Urothelium cell line (cell line): ENCODE data around the gene TMEM198.
A peak's percentile ranks its signal among the peaks of the same experiment; 100 is the strongest.

Source experiments
- DNase-seq: peaks from one replicate; pipeline ENCODE4 v3.0.0; 2011; ENCODE audit warnings: low spot score, mixed read lengths
- FAIRE-seq: peaks from 2 replicates; lab custom pipeline; 2011; peaks lifted over from hg19 to GRCh38; lab: Jason Lieb, UNC

Gene TMEM198

GRCh38 chr2:219560893-219561178 lies 17.0 kb downstream of the TMEM198 start:
- DNase-seq (no peak), FAIRE-seq (no peak)

- DNase-seq (no peak), FAIRE-seq (no peak)
Observed at GRCh38 chr2:219561179-219562048, 17.6 kb downstream of the TMEM198 start.

- no peak for FAIRE-seq
- no peak for DNase-seq
Observed at GRCh38 chr2:219562049-219563020, 18.5 kb downstream of the TMEM198 start.

GRCh38 chr2:219563271-219563928 lies 19.6 kb downstream of the TMEM198 start:
- FAIRE-seq (peak; percentile 53), DNase-seq (no peak)

GRCh38 chr2:219565130-219566080 lies 21.6 kb downstream of the TMEM198 start:
- FAIRE-seq (no peak), DNase-seq (no peak)

GRCh38 chr2:219566640-219567039 lies 22.8 kb downstream of the TMEM198 start:
- FAIRE-seq (no peak), DNase-seq (no peak)

- no peak for DNase-seq
- FAIRE-seq: no peak
Observed at GRCh38 chr2:219567131-219567530, 23.3 kb downstream of the TMEM198 start.

- no peak for FAIRE-seq
- no peak for DNase-seq
Observed at GRCh38 chr2:219567791-219568361, 24.0 kb downstream of the TMEM198 start.

- DNase-seq (no peak), FAIRE-seq (no peak)
Observed at GRCh38 chr2:219569041-219569440, 25.2 kb downstream of the TMEM198 start.

GRCh38 chr2:219569635-219570034 lies 25.8 kb downstream of the TMEM198 start:
- FAIRE-seq: no peak
- DNase-seq: no peak

- DNase-seq (peak; percentile 71), FAIRE-seq (peak; percentile 80)
Observed at GRCh38 chr2:219570194-219570923, 26.5 kb downstream of the TMEM198 start.

- FAIRE-seq (peak; percentile 63), DNase-seq (no peak)
Observed at GRCh38 chr2:219570924-219571310, 27.1 kb downstream of the TMEM198 start.

GRCh38 chr2:219571311-219572236 lies 27.7 kb downstream of the TMEM198 start, which contains the start of gene OBSL1:
TSS of gene OBSL1 (minus strand) at chr2:219571539. CDS start at chr2:219571232, 307 bp downstream.
- peak; percentile 94 for FAIRE-seq
- peak; percentile 86 for DNase-seq

- FAIRE-seq: no peak
Observed at GRCh38 chr2:219572237-219573001, 28.6 kb downstream of the TMEM198 start, which contains the start of gene INHA. TSS of gene INHA (plus strand) at chr2:219572310. CDS start at chr2:219572375, 65 bp downstream.

GRCh38 chr2:219573166-219573565 lies 29.3 kb downstream of the TMEM198 start:
- DNase-seq (no peak), FAIRE-seq (no peak)

More at GRCh38 chr2:219572237-219573001, 28.6 kb downstream of the TMEM198 start, which contains the start of gene INHA:
- no peak for DNase-seq

- no peak for FAIRE-seq
Observed at GRCh38 chr2:219574484-219575311, 30.9 kb downstream of the TMEM198 start.

More at GRCh38 chr2:219574484-219575311, 30.9 kb downstream of the TMEM198 start:
- DNase-seq: no peak
